HEK293 (cell line): ENCODE data around the gene RRAGC.

ENCODE experiments used
- CTCF ChIP-seq: fragments of 450-650 bp; formaldehyde crosslinking; IDR thresholded peaks from 2 replicates; pipeline ENCODE4 v1.5.1; 2016; ENCODE audit warnings: missing biosample characterization, missing genetic modification characterization
- ELK4 ChIP-seq: IDR thresholded peaks from 2 replicates; pipeline ENCODE4 v1.6.1; 2011; ENCODE audit warnings: mild to moderate bottlenecking, low read depth, low read length, borderline replicate concordance

GRCh38 chr1:38840281-38840680, 19.3 kb downstream of the RRAGC start:
- TF ChIP-seq CTCF, result no peak
- TF ChIP-seq ELK4, result no peak
